ENCODE data around the gene LSR. TPM values are rescaled to one million over a fixed set of nuclear protein-coding genes. Genes with fewer than 3 reads are reported as not detected.

Gene LSR
- total RNA-seq, 2 experiments from 2014 or later: 25.5 to 25.9 TPM

DNA sequence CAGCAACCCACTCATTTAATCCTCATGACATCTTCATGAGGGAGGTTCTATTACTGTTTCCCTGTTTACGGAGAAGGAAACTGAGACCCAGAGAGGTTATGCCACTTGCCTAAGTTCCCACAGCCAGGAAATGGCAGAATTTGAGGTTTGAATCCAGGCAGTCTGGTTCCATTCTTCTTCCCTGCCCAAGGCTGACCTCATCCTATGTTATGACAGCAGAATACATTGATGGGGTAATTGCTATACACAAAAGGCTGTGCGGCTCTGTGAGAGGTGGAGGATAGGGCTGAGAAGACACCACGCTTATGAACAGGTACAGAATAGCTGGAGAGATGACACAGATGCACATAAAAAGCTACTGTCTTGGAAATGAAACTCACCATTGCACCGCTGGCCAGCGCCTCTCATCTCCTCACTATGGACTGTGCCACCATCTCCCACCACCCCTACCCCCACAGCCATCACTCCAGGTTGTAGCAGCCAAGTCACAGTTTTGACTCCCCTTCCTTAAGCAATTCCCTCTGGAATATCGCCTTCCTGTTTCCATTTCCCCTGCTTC lies 54.6 kb downstream of the LSR start:
- H3K4me3 Mint-ChIP-seq: no peak overlapping the region
- ATAC-seq (no peak), DNase-seq (no peak)
- no peaks in the 10 kb centered on the region for H3K4me1 Mint-ChIP-seq (ENCODE audit: low read depth)
- H3K27me3 Mint-ChIP-seq (ENCODE audit: low read depth): no peaks in the 10 kb centered on the region
- H3K27ac Mint-ChIP-seq: no peak overlapping the region
- POLR2A ChIA-PET: no interaction called here
- H3K36me3 Mint-ChIP-seq (ENCODE audit: low read depth): no peaks in the 10 kb centered on the region
- no peaks in the 10 kb centered on the region for H3K9me3 Mint-ChIP-seq (ENCODE audit: insufficient read depth)
- CTCF ChIA-PET: no interaction called here

GRCh38 chr19:35304036-35304435 lies 55.2 kb downstream of the LSR start:
- CTCF ChIA-PET: no interaction called here
- Mint-ChIP-seq H3K4me3 (no peak overlapping the region), H3K27me3 (ENCODE audit: low read depth) (no peaks in the 10 kb centered on the region), H3K4me1 (ENCODE audit: low read depth) (no peaks in the 10 kb centered on the region), H3K9me3 (ENCODE audit: insufficient read depth) (no peaks in the 10 kb centered on the region), H3K27ac (no peak overlapping the region), H3K36me3 (ENCODE audit: low read depth) (no peaks in the 10 kb centered on the region)
- POLR2A ChIA-PET: no interaction called here
- ATAC-seq (no peak), DNase-seq (no peak)

GRCh38 chr19:35305181-35305580 lies 56.4 kb downstream of the LSR start:
- H3K4me1 Mint-ChIP-seq (ENCODE audit: low read depth): peaks cover under 1% of the 10 kb centered on the region
- no peak overlapping the region for H3K27ac Mint-ChIP-seq
- no peak for DNase-seq
- no peaks in the 10 kb centered on the region for H3K27me3 Mint-ChIP-seq (ENCODE audit: low read depth)
- ATAC-seq: no peak
- H3K36me3 Mint-ChIP-seq (ENCODE audit: low read depth): no peaks in the 10 kb centered on the region
- H3K9me3 Mint-ChIP-seq (ENCODE audit: insufficient read depth): no peaks in the 10 kb centered on the region
- ChIA-PET CTCF (no interaction called here), POLR2A (no interaction called here)
- no peak overlapping the region for H3K4me3 Mint-ChIP-seq

- no peak overlapping the region for H3K27ac Mint-ChIP-seq
- CTCF ChIA-PET: interaction anchor here (0.6 to 0.9 kb wide), 2 partner anchors 8 to 47 kb away, joined by 3 read pairs; no protein-coding TSS in a partner anchor
- no peaks in the 10 kb centered on the region for H3K27me3 Mint-ChIP-seq (ENCODE audit: low read depth)
- POLR2A ChIA-PET: no interaction called here
- DNase-seq: no peak
- H3K4me3 Mint-ChIP-seq: no peak overlapping the region
- no peaks in the 10 kb centered on the region for H3K9me3 Mint-ChIP-seq (ENCODE audit: insufficient read depth)
- no peak for ATAC-seq
- peaks cover 6% of the 10 kb centered on the region for H3K4me1 Mint-ChIP-seq (ENCODE audit: low read depth)
- H3K36me3 Mint-ChIP-seq (ENCODE audit: low read depth): no peaks in the 10 kb centered on the region
These were observed 57.9 kb downstream of the LSR start for GRCh38 chr19:35306473-35307246.

GRCh38 chr19:35307931-35308330 lies 59.1 kb downstream of the LSR start:
- no peaks in the 10 kb centered on the region for H3K36me3 Mint-ChIP-seq (ENCODE audit: low read depth)

GRCh38 chr19:35308910-35309309 lies 60.1 kb downstream of the LSR start:
- ChIA-PET CTCF (interaction anchor here (1.2 kb wide), 1 partner anchor 159 kb away, joined by 3 read pairs; no protein-coding TSS in a partner anchor), POLR2A (no interaction called here)
- peak overlapping the region; percentile 4 for H3K27ac Mint-ChIP-seq
- no peaks in the 10 kb centered on the region for H3K9me3 Mint-ChIP-seq (ENCODE audit: insufficient read depth)
- no peaks in the 10 kb centered on the region for H3K27me3 Mint-ChIP-seq (ENCODE audit: low read depth)
- no peaks in the 10 kb centered on the region for H3K36me3 Mint-ChIP-seq (ENCODE audit: low read depth)
- ATAC-seq (no peak), DNase-seq (no peak)
- H3K4me1 Mint-ChIP-seq (ENCODE audit: low read depth): peaks cover 6% of the 10 kb centered on the region
- no peak overlapping the region for H3K4me3 Mint-ChIP-seq

More at GRCh38 chr19:35307931-35308330, 59.1 kb downstream of the LSR start:
- no peaks in the 10 kb centered on the region for H3K27me3 Mint-ChIP-seq (ENCODE audit: low read depth)
- H3K27ac Mint-ChIP-seq: no peak overlapping the region
- ChIA-PET POLR2A (no interaction called here), CTCF (interaction anchor here (1.2 kb wide), 1 partner anchor 160 kb away, joined by 3 read pairs; no protein-coding TSS in a partner anchor)
- peaks cover 6% of the 10 kb centered on the region for H3K4me1 Mint-ChIP-seq (ENCODE audit: low read depth)
- DNase-seq: no peak
- no peak overlapping the region for H3K4me3 Mint-ChIP-seq
- H3K9me3 Mint-ChIP-seq (ENCODE audit: insufficient read depth): no peaks in the 10 kb centered on the region
- no peak for ATAC-seq

GRCh38 chr19:35309481-35310279 lies 60.9 kb downstream of the LSR start:
- Mint-ChIP-seq H3K4me3 (no peak overlapping the region), H3K36me3 (ENCODE audit: low read depth) (no peaks in the 10 kb centered on the region), H3K27me3 (ENCODE audit: low read depth) (no peaks in the 10 kb centered on the region), H3K27ac (no peak overlapping the region), H3K4me1 (ENCODE audit: low read depth) (peaks cover 6% of the 10 kb centered on the region), H3K9me3 (ENCODE audit: insufficient read depth) (no peaks in the 10 kb centered on the region)
- ChIA-PET POLR2A (no interaction called here), CTCF (no interaction called here)
- no peak for ATAC-seq
- no peak for DNase-seq

DNA sequence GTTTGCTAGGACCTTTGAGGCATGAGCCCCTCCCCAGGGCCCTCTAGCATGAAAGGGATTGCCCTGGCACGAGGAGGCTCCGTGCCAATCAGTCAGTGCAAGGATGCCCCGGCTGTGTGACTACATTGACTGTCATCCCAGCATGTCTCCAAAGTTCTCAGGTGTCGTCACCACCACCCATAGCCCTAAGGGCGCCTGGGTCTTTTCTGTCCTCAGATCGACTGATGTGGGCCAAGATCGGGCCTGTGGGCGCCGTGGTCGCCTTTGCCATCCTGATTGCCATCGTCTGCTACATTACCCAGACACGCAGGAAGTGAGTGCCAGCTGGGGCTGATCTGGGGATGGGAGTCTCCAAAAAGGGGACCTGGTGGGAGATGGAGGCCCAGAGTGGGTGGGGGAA lies 61.5 kb downstream of the LSR start:
- Mint-ChIP-seq H3K4me3 (no peak overlapping the region), H3K27ac (no peak overlapping the region), H3K36me3 (ENCODE audit: low read depth) (no peaks in the 10 kb centered on the region), H3K27me3 (ENCODE audit: low read depth) (no peaks in the 10 kb centered on the region), H3K4me1 (ENCODE audit: low read depth) (peaks cover 6% of the 10 kb centered on the region), H3K9me3 (ENCODE audit: insufficient read depth) (no peaks in the 10 kb centered on the region)
- ChIA-PET POLR2A (no interaction called here), CTCF (no interaction called here)
- DNase-seq (no peak), ATAC-seq (no peak)

- ChIA-PET CTCF (interaction anchor here (1.1 kb wide), 1 partner anchor 244 kb away, joined by 3 read pairs; no protein-coding TSS in a partner anchor), POLR2A (no interaction called here)
- Mint-ChIP-seq H3K4me1 (ENCODE audit: low read depth) (peaks cover 6% of the 10 kb centered on the region), H3K4me3 (no peak overlapping the region), H3K36me3 (ENCODE audit: low read depth) (no peaks in the 10 kb centered on the region), H3K27me3 (ENCODE audit: low read depth) (no peaks in the 10 kb centered on the region), H3K9me3 (ENCODE audit: insufficient read depth) (no peaks in the 10 kb centered on the region), H3K27ac (no peak overlapping the region)
- ATAC-seq: no peak
- no peak for DNase-seq
These were observed 62.1 kb downstream of the LSR start for GRCh38 chr19:35310811-35311465.

DNA sequence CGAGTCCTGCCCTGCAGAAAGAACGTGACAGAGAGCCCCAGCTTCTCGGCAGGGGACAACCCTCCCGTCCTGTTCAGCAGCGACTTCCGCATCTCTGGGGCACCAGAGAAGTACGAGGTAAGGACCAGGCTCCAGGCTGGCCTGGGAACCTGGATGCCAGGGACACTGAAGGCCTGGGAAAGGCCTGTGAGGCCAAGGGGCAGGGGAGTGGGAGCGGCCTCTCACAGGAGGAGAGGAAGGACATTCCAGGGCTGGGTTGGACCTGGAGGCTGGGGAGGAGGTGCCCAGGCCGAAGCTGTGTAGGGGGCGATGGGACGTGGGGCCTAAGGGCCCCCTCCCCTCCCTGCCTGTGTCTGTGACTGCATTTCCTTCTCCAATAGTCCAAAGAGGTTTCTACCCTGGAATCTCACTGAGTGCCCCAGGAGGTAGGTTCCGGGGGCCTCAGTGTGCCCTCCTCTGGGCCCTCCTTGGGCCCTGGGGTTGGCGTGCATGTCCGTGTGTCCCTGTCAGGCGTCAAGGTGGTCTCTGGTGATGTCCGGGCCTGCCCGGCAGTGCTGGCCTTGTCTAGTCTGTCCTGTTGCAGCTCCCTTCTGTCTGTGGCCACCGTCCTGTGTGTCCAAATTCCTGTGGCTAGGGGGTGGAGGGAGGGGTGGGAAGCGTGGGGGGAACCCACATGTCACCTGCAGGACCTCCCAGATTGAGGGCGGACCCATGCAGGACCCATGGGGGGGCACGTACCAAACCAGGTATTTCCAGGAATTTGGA lies 63.3 kb downstream of the LSR start:
- ATAC-seq: no peak
- ChIA-PET POLR2A (no interaction called here), CTCF (interaction anchor here (1.1 kb wide), 1 partner anchor 246 kb away, joined by 3 read pairs; no protein-coding TSS in a partner anchor)
- no peak overlapping the region for H3K27ac Mint-ChIP-seq
- H3K36me3 Mint-ChIP-seq (ENCODE audit: low read depth): no peaks in the 10 kb centered on the region
- no peaks in the 10 kb centered on the region for H3K9me3 Mint-ChIP-seq (ENCODE audit: insufficient read depth)
- peaks cover 6% of the 10 kb centered on the region for H3K4me1 Mint-ChIP-seq (ENCODE audit: low read depth)
- H3K4me3 Mint-ChIP-seq: no peak overlapping the region
- DNase-seq: no peak
- H3K27me3 Mint-ChIP-seq (ENCODE audit: low read depth): no peaks in the 10 kb centered on the region

GRCh38 chr19:35313587-35313986 lies 64.8 kb downstream of the LSR start:
- DNase-seq: no peak
- Mint-ChIP-seq H3K27me3 (ENCODE audit: low read depth) (no peaks in the 10 kb centered on the region), H3K27ac (no peak overlapping the region), H3K4me3 (no peak overlapping the region), H3K9me3 (ENCODE audit: insufficient read depth) (no peaks in the 10 kb centered on the region), H3K4me1 (ENCODE audit: low read depth) (peaks cover 8% of the 10 kb centered on the region), H3K36me3 (ENCODE audit: low read depth) (no peaks in the 10 kb centered on the region)
- CTCF ChIA-PET: interaction anchor here (1.8 kb wide), 1 partner anchor 197 kb away, joined by 5 read pairs; no protein-coding TSS in a partner anchor
- POLR2A ChIA-PET: no interaction called here
- no peak for ATAC-seq

Data from activated CD8-positive, alpha-beta T cell treated with anti-CD3 and anti-CD28 coated beads, Interleukin-2, amount 10 ng/mL, durations not matched to agents 7 days and 5 days (primary cell).